ENCODE results near the gene DUS1L.

Gene DUS1L

DNA sequence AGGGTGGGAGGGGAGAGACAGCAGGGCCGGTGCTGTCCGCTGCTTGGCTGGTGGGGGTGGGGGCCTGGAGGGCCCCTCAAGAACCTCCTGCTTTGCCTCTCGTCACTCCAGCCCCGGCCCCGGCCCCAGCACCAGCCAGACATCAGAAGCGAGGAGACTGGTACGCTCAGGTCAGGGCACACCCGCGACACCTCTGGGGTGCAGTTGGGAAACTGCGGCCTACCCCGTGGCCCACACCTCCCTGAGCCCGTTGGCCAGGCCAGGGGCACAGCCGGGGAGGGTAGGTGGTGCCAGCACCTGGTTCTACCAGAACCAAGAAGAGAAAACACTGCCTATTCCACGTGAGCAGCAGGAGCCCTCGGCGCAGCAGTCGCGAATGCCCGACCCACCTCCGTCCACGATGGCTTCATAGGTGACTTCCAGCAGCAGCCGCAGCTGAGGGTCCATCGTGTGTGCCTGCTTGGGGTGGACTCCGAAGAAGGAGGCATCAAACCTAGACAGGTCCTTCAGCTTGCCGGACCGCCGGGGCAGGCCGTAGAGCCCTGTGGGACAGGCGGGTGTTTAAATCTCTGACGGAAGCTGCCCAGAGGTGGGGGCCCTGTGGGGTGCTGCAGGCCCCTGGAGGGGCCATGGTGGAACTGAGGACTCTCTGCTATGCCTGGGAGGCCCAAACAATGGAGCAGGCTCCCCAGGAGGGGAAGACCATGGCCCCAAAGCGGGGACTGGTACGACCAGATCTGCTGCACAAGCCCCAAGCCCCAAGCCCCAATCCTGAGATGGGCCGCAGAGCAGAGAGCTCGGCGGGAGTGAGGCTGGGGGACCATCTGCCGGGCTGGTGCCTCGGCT lies 29.6 kb upstream of the DUS1L start:
- in situ Hi-C loops (cut with HindIII; ENCODE audit: low pct_ligation_motif_present, low sequenced_read_pairs) = no loop called here
- DNase-seq = no peak
- no peak overlapping the region for H3K27ac ChIP-seq
- H3K4me3 ChIP-seq (ENCODE audit: low read depth, low read length) = peak overlapping the region; percentile 81
- no peaks in the 10 kb centered on the region for H3K27me3 ChIP-seq (replicated peaks)
- TF ChIP-seq CTCF (IDR thresholded peaks at IDR 0.05; ENCODE audit: low read depth, low read length, missing control alignments) = no peak
- peaks cover 58% of the 10 kb centered on the region for H3K36me3 ChIP-seq (replicated peaks)

DNA sequence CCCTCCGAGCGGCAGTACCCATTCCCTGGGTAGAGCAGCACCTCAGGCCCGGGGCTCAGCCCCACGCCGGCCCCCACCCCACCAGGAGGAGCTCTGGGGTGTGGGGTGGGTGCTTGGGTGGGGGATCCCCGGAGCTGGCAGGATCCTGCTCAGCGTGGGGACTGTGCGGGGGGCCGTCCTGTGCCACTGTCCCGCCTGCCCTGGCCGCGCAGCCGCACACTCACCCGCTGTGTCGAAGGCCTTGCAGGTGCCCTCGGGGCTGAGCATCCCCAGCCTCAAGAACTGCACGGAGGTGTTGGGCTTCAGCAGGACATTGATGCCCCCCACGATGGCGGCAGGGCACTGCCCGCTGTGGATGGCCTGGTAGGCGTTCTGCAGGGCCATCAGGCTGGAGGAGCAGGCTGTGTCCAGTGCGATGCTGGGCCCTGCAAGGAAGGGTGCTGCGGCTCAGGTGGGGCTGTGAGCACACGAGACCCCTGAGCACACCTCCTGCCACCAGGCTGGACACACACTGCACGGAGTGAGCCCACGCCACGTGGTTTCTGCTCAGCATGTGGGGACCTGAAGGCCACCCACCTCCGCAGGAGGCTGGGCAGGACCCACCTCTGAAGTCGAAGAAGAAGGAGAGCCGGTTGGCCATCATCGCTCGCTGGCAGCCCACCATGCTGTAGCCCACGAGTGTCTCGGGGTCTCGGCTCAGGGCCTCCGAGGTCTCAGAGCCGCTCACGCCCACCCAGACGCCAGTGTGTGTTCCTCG lies 27.6 kb upstream of the DUS1L start:
- TF ChIP-seq CTCF (IDR thresholded peaks at IDR 0.05; ENCODE audit: low read depth, low read length, missing control alignments) = no peak
- in situ Hi-C loops (cut with HindIII; ENCODE audit: low pct_ligation_motif_present, low sequenced_read_pairs) = no loop called here
- DNase-seq = no peak
- no peak overlapping the region for H3K27ac ChIP-seq
- peaks cover 78% of the 10 kb centered on the region for H3K36me3 ChIP-seq (replicated peaks)
- no peaks in the 10 kb centered on the region for H3K27me3 ChIP-seq (replicated peaks)
- H3K4me3 ChIP-seq (ENCODE audit: low read depth, low read length) = no peak overlapping the region

GRCh38 chr17:82092628-82092994 lies 27.0 kb upstream of the DUS1L start:
- no peak for TF ChIP-seq CTCF (IDR thresholded peaks at IDR 0.05; ENCODE audit: low read depth, low read length, missing control alignments)
- H3K27ac ChIP-seq = no peak overlapping the region
- H3K4me3 ChIP-seq (ENCODE audit: low read depth, low read length) = no peak overlapping the region
- in situ Hi-C loops (cut with HindIII; ENCODE audit: low pct_ligation_motif_present, low sequenced_read_pairs) = no loop called here
- H3K36me3 ChIP-seq (replicated peaks) = peaks cover 83% of the 10 kb centered on the region
- H3K27me3 ChIP-seq (replicated peaks) = no peaks in the 10 kb centered on the region
- DNase-seq = no peak

DNA sequence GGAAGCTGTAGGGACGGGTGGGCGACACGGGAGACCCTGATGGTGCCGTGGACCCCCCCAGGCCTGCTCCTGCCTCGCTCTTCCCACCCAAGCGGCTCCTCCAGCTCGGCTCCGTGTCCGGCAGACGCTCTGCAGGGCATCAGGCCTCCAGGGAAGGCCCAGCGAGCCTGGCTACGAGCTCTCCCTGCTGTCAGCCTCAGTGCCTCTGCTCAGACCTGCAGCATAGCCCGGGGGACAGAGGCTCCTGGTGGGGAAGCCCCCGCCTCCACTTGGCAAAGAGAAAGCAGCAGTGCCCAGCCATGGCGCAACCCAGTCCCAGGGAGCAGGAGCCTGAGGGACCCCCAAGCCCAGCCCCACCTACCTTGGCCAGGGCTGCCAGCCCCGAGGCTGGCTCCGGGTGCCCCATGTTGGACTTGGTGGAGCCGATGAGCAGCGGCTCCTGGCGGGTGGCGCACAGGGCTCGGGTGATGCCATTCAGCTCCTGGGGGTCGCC lies 26.5 kb upstream of the DUS1L start:
- H3K27ac ChIP-seq = no peak overlapping the region
- no peak overlapping the region for H3K4me3 ChIP-seq (ENCODE audit: low read depth, low read length)

More for the DNA sequence above, 26.5 kb upstream of the DUS1L start:
- in situ Hi-C loops (cut with HindIII; ENCODE audit: low pct_ligation_motif_present, low sequenced_read_pairs) = no loop called here
- peaks cover 87% of the 10 kb centered on the region for H3K36me3 ChIP-seq (replicated peaks)
- no peaks in the 10 kb centered on the region for H3K27me3 ChIP-seq (replicated peaks)
- DNase-seq = no peak
- no peak for TF ChIP-seq CTCF (IDR thresholded peaks at IDR 0.05; ENCODE audit: low read depth, low read length, missing control alignments)
